ENCODE results near the gene SRRM2.

The SRRM2 gene

DNA sequence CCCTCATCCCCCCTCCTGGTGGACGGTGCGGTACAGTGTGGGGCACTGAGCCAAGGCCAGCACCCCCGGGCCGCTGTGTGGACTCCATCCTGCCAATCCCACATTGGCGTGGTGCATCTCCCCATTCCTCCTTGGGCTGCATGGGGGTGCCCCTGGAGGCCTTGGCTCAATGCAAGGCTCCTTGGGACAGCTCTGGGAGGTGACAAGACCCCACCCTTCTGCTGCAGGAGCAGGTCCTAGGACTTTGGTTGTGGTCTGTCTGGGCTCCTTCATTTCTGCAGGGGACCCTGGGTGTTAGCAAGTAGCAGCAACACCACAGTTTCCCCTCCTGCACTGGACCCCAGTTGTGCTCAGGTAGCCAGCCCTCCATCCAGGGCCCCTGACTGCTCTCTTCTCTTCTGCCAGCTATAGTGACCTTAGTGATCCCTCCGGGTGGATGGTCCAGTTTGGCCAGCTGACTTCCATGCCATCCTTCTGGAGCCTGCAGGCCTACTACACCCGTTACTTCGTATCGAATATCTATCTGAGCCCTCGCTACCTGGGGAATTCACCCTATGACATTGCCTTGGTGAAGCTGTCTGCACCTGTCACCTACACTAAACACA is 65.9 kb downstream of the SRRM2 start:
- DNase-seq (ENCODE audit: low read depth in 3 of 3, low spot score in 1 of 3): no peak

DNA sequence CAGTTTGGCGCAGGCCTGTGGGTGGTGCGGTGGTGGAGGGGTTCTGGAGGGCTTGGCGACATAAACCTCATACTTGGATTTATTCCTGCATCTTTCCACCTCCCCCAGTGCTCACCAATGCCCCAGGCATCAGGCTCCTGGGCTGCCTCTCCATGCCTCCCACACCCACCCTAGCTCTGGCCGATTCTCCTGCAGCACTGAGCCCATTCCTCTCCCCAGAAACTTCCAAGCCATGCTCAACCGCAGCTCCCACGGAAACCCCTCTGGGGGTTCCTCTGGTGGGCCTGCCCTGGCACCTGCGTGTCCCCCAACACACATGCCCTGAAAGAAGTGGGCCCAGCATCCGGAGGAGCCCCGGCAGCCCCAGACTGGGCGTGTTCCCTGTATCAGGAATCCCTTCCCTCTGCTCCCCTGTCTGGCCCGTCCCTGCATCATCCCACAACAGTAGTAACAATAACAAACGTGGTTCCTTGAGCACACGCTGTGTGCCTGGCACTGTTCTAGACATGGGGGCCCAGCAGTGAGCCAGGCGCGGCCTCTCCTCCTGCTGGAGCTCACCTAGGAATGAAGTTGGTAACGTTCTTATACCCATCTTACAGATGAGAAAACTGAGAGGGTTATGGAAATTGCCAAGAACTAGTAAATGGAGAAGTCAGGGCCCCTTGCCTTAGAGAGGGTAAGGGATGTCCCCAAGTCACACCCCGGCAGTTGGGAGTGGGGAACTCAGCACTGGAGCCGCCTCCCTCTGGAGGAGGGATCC is 66.9 kb downstream of the SRRM2 start:
- no peak for DNase-seq (ENCODE audit: low read depth in 3 of 3, low spot score in 1 of 3)

DNA sequence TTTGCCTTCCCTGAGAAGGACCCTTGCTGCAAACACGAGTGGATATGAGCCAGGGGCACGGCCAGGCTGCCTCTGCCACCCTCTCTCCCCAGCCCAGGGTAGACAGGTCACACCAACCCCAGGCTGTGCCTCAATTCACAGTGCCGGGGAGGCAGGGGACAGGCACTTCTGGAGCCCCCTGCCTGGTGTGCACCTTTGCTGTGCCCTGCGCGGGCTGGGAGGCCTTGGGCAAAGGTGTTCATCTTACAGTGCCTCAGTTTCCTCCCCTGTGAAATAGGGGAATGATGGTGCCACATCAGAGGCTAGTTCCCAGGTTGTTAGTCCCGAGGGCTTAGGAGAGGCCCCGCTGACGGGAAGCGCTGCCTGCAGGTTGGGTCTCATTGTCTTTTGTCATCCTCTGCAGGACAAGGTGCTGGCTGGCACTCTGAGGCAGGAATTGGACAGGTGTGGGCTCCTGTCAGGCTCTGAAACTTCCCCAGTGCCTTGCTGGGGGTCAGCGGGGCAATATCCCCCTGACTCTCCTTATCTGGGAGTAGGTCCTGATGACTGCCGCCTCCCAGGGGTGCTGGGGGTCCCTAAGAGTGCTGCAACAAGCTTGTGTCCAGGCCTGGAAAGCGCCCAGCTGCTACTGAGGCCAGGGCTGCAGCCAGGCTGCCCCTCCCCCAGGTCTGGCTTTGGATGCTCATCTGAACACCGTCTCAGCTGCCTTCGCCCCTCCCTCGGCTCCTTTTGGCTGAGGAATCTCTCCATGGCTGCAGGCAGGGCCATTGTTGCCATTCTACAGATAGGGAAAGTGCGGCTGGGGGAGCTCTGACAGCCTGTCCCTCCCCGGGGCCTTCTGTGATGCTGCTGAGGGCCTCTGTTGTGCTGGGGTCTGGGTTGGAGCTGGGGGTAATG is 67.7 kb downstream of the SRRM2 start:
- DNase-seq (ENCODE audit: low read depth in 3 of 3, low spot score in 1 of 3): no peak

Data from stimulated activated CD4-positive, alpha-beta T cell treated with anti-CD3 and anti-CD28 coated beads, TNF-alpha, amount 100 ng/mL, for 1 hour (primary cell).